Natural killer cell (primary cell): Measurements from ENCODE around the gene SUSD1. TPM values are rescaled to one million over a fixed set of nuclear protein-coding genes. Genes with fewer than 3 reads are reported as not detected.

Source experiments
- ATAC-seq, 3 donors: fragments of 150-1000 bp in 2 of 3; fragments of 200-7000 bp in 1 of 3; cut with Tn5 transposase; 1 replicate in 1 of 3; 2 replicates in 2 of 3; pipeline ENCODE4 v1.10.0; 2021; ENCODE audit warnings: mild to moderate bottlenecking in 2 of 3, moderate library complexity in 2 of 3
- DNase-seq, 2 donors: peaks; one replicate each; pipeline versions ENCODE4 v3.0.0 to v3.0.0-alpha.2; 2013 to 2021; ENCODE audit warnings: mixed read lengths in 1 of 2
- H3K27ac ChIP-seq: one replicate; pipeline ENCODE4 v1.5.1; 2013; ENCODE audit warnings: mild to moderate bottlenecking, low read length
- H3K27me3 ChIP-seq: one replicate; pipeline ENCODE4 v1.6.1; 2013; ENCODE audit warnings: low read length; ENCODE audit not compliant: control insufficient read depth, insufficient read depth
- H3K36me3 ChIP-seq: one replicate; pipeline ENCODE4 v1.6.1; 2013; ENCODE audit warnings: low read length; ENCODE audit not compliant: control insufficient read depth, insufficient read depth
- H3K4me1 ChIP-seq: one replicate; pipeline ENCODE4 v1.6.1; 2013; ENCODE audit warnings: low read length; ENCODE audit not compliant: control insufficient read depth, insufficient read depth
- H3K4me3 ChIP-seq: one replicate; pipeline ENCODE4 v1.5.1; 2013; ENCODE audit warnings: low read length
- H3K9me3 ChIP-seq: one replicate; pipeline ENCODE4 v1.6.1; 2013; ENCODE audit warnings: low read length; ENCODE audit not compliant: control insufficient read depth, insufficient read depth
- H3K27ac Mint-ChIP-seq, 2 donors: one replicate each; pipeline ENCODE4 v1.8.0; 2022; ENCODE audit warnings: mild to moderate bottlenecking in 2 of 2, mixed read lengths in 2 of 2, moderate library complexity in 1 of 2
- H3K27me3 Mint-ChIP-seq, 2 donors: one replicate each; pipeline ENCODE4 v1.8.0; 2022; ENCODE audit warnings: low read depth in 2 of 2, mixed read lengths in 2 of 2
- H3K36me3 Mint-ChIP-seq: one replicate; pipeline ENCODE4 v1.8.0; 2022; ENCODE audit warnings: mixed read lengths
- H3K4me1 Mint-ChIP-seq, 2 donors: one replicate each; pipeline ENCODE4 v1.8.0; 2022; ENCODE audit warnings: mixed read lengths in 2 of 2
- H3K4me3 Mint-ChIP-seq: one replicate; pipeline ENCODE4 v1.8.0; 2022; ENCODE audit warnings: mild to moderate bottlenecking, moderate library complexity, mixed read lengths
- H3K9me3 Mint-ChIP-seq, 2 donors: one replicate each; pipeline ENCODE4 v1.8.0; 2022; ENCODE audit warnings: mixed read lengths in 2 of 2
- CTCF ChIP-seq: fragments of 200-600 bp; IDR thresholded peaks from one replicate; pipeline ENCODE4 v1.8.0; 2022; ENCODE audit warnings: antibody characterized with exemption
- WGBS: methylation state at CpG from one replicate; pipeline ENCODE4 v1.1.7; 2013; ENCODE audit warnings: missing lambda C conversion rate; ENCODE audit not compliant: insufficient coverage; 5-methylcytosine and 5-hydroxymethylcytosine counted together
- intact Hi-C: fragments of 100-400 bp; cut with micrococcal nuclease; formaldehyde crosslinking; loops from one replicate; pipeline ENCODE4 v1.14.2; 2022
- total RNA-seq, 4 donors: library from RNA; stranded (reverse); fragments of 120-200 nt in 1 of 4; gene quantifications; one replicate each; pipeline versions ENCODE4 v1.2.3 to v1.2.4, GENCODE V29; 2013 to 2022

The SUSD1 gene
- total RNA-seq, 3 donors from 2014 or later (not counting 1 experiment from before 2014, with no cell fraction given) = 74.1 to 97.4 (median 86.9) TPM

- H3K36me3 Mint-ChIP-seq = peaks cover 48% of the 10 kb centered on the region
- 94% methylated on average over 2 of the region's 4 CpGs for WGBS
- TF ChIP-seq CTCF = no peak
- Histone ChIP-seq H3K9me3 (peaks cover 7% of the 10 kb centered on the region), H3K27ac (no peak overlapping the region), H3K4me1 (peaks cover 10% of the 10 kb centered on the region), H3K27me3 (no peaks in the 10 kb centered on the region), H3K36me3 (peaks cover 4% of the 10 kb centered on the region), H3K4me3 (no peak overlapping the region)
- intact Hi-C loops = no loop called here
- H3K4me1 Mint-ChIP-seq = peaks cover 25 to 38% of the 10 kb centered on the region in 2 donors
- peaks cover 0 to 2% of the 10 kb centered on the region in 2 donors for H3K9me3 Mint-ChIP-seq
- H3K4me3 Mint-ChIP-seq = no peak overlapping the region
- H3K27me3 Mint-ChIP-seq = no peaks in the 10 kb centered on the region
- ATAC-seq (no peak), DNase-seq (no peak)
- H3K27ac Mint-ChIP-seq = no peak overlapping the region
Measured at GRCh38 chr9:112044881-112045280, 130.2 kb downstream of the SUSD1 start.

DNA sequence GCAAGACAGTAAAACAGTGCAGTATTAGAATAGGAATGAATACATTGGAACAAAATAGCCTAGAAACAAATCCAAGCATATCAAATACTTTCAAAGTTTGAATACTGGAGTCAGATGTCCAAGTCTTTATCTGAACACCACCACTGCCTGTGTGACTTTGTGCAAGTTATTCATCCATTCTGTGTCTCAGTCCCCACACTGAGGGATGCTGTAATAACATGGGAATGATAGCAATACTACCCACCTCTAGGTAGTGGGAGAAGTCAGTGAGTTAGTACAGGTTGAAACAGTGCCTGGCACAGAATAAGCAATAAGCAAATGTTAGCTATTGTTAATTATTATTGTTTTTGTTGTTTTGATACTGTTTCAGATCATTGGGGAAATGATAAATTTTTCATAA, 130.9 kb downstream of the SUSD1 start:
- DNase-seq (no peak), ATAC-seq (no peak)
- Mint-ChIP-seq H3K36me3 (peaks cover 53% of the 10 kb centered on the region), H3K4me1 (peaks cover 25 to 42% of the 10 kb centered on the region in 2 donors), H3K9me3 (peaks cover 0 to 2% of the 10 kb centered on the region in 2 donors), H3K4me3 (no peak overlapping the region), H3K27ac (no peak overlapping the region), H3K27me3 (no peaks in the 10 kb centered on the region)
- intact Hi-C loops = no loop called here
- Histone ChIP-seq H3K4me3 (no peak overlapping the region), H3K27me3 (no peaks in the 10 kb centered on the region), H3K27ac (no peak overlapping the region), H3K9me3 (peaks cover 7% of the 10 kb centered on the region), H3K36me3 (peaks cover 7% of the 10 kb centered on the region), H3K4me1 (peaks cover 10% of the 10 kb centered on the region)
- no peak for TF ChIP-seq CTCF

GRCh38 chr9:112043423-112043822, 131.7 kb downstream of the SUSD1 start:
- H3K27me3 Mint-ChIP-seq = no peaks in the 10 kb centered on the region
- no peak overlapping the region for H3K4me3 Mint-ChIP-seq
- no peak overlapping the region for H3K4me3 ChIP-seq
- no peak overlapping the region for H3K27ac Mint-ChIP-seq
- H3K36me3 Mint-ChIP-seq = peaks cover 46% of the 10 kb centered on the region
- peaks cover 7% of the 10 kb centered on the region for H3K36me3 ChIP-seq
- peaks cover 7% of the 10 kb centered on the region for H3K9me3 ChIP-seq
- H3K4me1 Mint-ChIP-seq = peaks cover 29 to 42% of the 10 kb centered on the region in 2 donors
- DNase-seq (no peak), ATAC-seq (no peak)
- peaks cover 0 to 2% of the 10 kb centered on the region in 2 donors for H3K9me3 Mint-ChIP-seq
- no peak overlapping the region for H3K27ac ChIP-seq
- peaks cover 16% of the 10 kb centered on the region for H3K4me1 ChIP-seq
- intact Hi-C loops = no loop called here
- no peaks in the 10 kb centered on the region for H3K27me3 ChIP-seq
- WGBS = 100% methylated on average over 1 of the region's 1 CpG
- no peak for TF ChIP-seq CTCF

DNA sequence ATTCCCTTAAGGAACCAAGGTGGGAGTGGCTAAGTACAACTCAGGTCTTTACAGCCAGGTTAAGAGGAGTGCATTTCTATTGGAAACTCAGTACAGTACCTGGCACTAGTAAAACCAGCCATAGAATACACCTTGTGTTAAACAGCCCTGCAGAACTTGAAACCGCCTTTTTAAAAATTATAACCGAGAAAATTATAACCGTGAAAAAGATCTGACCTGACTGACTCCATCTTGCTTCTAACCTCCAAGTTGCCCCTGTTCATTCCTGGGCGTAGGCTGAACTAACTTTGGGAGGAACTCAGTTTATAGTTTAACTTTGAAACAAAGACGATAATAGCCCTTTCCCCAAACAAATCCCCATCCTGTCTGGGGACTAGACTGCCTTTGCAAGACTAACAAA, 132.3 kb downstream of the SUSD1 start:
- no peak overlapping the region for H3K4me3 ChIP-seq
- DNase-seq (no peak), ATAC-seq (no peak)
- H3K9me3 ChIP-seq = peaks cover 5% of the 10 kb centered on the region
- Mint-ChIP-seq H3K9me3 (peaks cover 0 to 2% of the 10 kb centered on the region in 2 donors), H3K27ac (no peak overlapping the region), H3K4me3 (no peak overlapping the region), H3K36me3 (peaks cover 42% of the 10 kb centered on the region), H3K4me1 (peaks cover 29 to 43% of the 10 kb centered on the region in 2 donors), H3K27me3 (no peaks in the 10 kb centered on the region)
- intact Hi-C loops = no loop called here
- 98% methylated on average over 5 of the region's 5 CpGs for WGBS
- H3K27me3 ChIP-seq = no peaks in the 10 kb centered on the region
- peaks cover 23% of the 10 kb centered on the region for H3K4me1 ChIP-seq
- no peak for TF ChIP-seq CTCF
- peaks cover 7% of the 10 kb centered on the region for H3K36me3 ChIP-seq
- no peak overlapping the region for H3K27ac ChIP-seq
